HFF-Myc (cell line): ENCODE measurements around the gene C17orf114.

Experiments
- DNase-seq: peaks from one replicate; pipeline ENCODE4 v3.0.0-alpha.2; 2011; ENCODE audit warnings: low read depth; ENCODE audit errors: extremely low read depth
- H3K4me3 ChIP-seq: replicated peaks from 2 replicates; pipeline ENCODE4 v1.5.1; 2011; ENCODE audit warnings: low read depth, mild to moderate bottlenecking, control low read depth, low read length
- TF ChIP-seq, protein P1 (sequence below): IDR thresholded peaks from 2 replicates; pipeline ENCODE4 v1.5.1; 2012; ENCODE audit warnings: mild to moderate bottlenecking, low read depth, low read length, control low read depth; ENCODE audit errors: missing control alignments

The C17orf114 gene

DNA sequence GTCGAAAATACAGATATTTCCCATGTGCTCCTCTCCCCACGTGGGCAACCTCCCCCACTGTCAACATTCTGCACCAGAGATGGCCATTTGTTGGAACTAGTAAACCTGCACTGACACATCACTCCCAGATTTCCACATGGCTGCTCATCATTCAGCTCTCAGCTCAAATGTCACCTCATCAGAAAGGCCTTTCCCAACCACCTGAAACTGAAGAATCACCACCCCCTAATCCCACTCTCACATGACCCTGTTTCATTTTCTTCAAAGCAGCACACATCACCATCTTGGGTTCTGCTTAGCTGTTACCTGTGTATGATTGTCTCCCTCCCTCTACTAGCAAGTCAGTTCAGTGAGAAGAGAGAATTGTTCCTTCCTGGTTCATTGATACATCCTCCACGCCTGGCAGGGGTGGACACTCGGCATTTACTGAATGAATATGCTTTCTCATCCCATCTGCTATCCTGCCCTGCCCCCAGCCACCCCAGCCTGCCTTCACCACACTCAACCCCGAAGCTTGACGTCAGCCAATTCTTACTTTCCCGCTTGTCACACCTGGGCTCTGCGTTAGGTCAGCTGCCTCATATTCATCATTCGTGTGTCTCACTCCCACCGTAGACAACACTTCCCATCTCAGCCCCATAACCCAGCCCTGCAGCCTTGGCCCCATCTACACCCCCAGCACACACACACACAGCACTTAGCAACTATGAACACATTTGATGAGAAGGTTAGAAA is 1.5 kb downstream of the C17orf114 start:
- DNase-seq = no peak

DNA sequence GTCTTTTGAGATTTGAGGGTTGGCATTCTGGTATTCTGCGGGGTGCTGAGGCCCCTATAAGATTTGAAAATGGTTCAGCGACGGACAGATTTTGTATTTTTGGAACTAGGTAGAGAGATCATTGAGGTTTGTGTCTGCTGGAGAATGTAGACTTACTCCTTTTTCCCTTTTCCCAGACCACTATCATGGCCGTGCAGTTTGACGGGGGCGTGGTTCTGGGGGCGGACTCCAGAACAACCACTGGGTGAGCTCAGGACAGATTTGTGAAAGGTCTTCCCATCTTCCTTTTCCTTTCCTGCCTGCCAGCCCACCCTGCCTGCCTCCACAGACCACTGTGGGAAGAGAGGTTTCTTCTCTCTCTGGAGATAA is 5.6 kb downstream of the C17orf114 start:
- TF ChIP-seq, protein P1, sequence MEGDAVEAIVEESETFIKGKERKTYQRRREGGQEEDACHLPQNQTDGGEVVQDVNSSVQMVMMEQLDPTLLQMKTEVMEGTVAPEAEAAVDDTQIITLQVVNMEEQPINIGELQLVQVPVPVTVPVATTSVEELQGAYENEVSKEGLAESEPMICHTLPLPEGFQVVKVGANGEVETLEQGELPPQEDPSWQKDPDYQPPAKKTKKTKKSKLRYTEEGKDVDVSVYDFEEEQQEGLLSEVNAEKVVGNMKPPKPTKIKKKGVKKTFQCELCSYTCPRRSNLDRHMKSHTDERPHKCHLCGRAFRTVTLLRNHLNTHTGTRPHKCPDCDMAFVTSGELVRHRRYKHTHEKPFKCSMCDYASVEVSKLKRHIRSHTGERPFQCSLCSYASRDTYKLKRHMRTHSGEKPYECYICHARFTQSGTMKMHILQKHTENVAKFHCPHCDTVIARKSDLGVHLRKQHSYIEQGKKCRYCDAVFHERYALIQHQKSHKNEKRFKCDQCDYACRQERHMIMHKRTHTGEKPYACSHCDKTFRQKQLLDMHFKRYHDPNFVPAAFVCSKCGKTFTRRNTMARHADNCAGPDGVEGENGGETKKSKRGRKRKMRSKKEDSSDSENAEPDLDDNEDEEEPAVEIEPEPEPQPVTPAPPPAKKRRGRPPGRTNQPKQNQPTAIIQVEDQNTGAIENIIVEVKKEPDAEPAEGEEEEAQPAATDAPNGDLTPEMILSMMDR = no peak
- peak overlapping the region; percentile 98 for H3K4me3 ChIP-seq
- no peak for DNase-seq

More for the DNA sequence above, 1.5 kb downstream of the C17orf114 start:
- TF ChIP-seq, protein P1 = no peak
- no peak overlapping the region for H3K4me3 ChIP-seq

DNA sequence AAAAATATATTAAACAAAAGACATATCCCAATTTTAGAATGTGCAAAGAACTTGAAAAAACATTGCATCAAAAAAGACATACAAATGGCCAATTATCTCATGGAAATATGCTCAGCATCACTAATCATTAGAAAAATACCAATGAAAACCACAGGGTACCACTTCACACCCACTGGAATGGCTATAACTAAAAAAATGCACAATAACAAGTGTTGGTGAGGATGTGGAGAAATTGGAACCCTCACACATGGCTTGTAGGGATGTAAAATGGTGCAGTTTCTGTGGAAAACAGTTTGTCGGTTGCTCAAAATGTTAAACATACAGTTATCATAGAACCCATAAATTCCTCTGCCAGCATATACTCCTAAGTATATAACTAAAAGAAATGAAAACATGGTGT is 7.0 kb downstream of the C17orf114 start:
- no peak for DNase-seq
- no peak overlapping the region for H3K4me3 ChIP-seq
- TF ChIP-seq, protein P1 = no peak

DNA sequence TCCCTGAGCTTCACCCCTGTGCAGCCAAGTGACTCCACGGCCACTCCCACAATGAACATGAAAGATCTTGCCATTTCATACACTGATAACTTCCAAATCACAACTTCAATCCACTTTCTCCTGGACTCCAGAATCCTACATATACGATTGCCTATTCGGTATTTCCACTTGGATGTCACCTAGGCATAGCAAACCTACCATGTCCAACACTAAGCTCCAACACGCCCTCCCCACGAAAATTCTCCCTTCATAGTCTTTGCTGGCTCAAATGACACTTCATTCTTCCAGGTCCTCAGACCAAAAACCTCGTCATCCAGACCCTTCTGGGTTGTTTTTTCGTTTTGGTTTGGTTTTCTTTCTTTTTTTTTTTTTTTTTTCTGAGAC is 11.4 kb downstream of the C17orf114 start:
- peak overlapping the region; percentile 63 for H3K4me3 ChIP-seq
- TF ChIP-seq, protein P1 = no peak

DNA sequence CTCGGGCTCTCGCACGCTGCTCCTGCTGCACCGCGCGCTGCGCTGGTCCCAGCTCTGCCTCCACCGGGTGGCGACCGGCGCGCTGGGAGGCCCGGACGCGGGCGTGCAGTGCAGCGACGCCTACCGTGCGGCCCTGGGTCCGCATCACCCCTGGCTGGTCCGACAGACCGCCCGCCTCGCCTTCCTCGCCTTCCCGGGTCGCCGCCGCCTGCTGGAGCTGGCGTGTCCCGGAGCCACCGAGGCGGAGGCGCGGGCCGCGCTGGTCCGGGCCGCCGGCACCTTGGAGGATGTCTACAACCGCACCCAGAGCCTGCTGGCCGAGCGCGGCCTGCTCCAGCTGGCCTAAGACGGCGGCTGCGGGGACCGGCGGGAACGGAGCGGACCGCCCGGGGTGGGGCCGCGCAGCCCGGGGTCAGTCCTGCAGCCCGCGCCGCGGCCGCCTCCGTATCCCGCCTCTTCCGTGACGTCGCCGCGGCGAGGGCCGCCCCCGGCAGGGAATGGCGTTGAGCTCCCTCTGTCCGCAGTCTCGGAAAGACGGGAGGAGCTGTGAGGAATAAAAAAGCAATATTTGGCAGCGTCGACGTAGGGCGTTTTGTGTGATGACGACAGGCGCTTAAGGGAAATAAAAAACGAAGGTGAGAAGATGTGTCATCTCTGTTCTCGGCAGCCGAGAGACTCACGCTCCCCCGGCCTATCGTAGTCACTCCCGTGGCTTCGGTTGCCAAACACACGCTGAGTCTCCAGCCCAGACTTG is 12.0 kb downstream of the C17orf114 start:
- H3K4me3 ChIP-seq = peak overlapping the region; percentile 63
- TF ChIP-seq, protein P1 = peak; percentile 53
- DNase-seq = peak; percentile 74

More for the DNA sequence above, 11.4 kb downstream of the C17orf114 start:
- DNase-seq = no peak

DNA sequence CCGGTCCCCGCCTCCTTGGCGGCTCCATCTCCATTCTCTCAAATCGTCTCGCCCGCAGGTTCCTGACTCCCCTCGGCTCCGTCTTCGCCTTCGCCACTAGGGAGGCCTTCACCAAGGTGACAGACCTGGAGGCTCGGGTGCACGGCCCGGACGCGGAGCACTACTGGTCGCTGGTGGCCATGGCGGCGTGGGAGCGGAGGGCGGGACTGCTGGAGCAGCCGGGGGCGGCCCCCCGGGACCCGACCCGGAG is 12.5 kb downstream of the C17orf114 start:
- no peak for DNase-seq
- TF ChIP-seq, protein P1 = no peak
- peak overlapping the region; percentile 63 for H3K4me3 ChIP-seq
